ENCODE data around the gene FGFR4.

DNA sequence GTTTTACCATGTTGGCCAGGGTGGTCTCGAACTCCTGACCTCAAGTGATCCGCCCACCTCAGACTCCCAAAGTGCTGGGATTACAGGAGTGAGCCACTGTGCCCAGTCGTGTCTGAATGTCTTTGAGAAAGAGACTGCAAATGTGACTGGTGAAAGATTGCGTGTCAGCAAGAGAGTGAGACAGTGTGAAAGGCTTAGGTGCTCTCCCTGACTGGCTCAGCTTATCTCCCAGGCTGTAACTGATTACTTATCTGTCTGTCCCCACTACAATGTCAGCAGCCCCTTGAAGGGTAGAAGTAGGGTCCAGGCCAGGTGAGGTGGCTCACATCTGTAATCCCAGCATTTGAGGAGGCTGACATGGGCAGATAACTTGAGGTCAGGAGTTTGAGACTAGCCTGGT lies 3.4 kb upstream of the FGFR4 start:
- TF ChIP-seq, protein P1, sequence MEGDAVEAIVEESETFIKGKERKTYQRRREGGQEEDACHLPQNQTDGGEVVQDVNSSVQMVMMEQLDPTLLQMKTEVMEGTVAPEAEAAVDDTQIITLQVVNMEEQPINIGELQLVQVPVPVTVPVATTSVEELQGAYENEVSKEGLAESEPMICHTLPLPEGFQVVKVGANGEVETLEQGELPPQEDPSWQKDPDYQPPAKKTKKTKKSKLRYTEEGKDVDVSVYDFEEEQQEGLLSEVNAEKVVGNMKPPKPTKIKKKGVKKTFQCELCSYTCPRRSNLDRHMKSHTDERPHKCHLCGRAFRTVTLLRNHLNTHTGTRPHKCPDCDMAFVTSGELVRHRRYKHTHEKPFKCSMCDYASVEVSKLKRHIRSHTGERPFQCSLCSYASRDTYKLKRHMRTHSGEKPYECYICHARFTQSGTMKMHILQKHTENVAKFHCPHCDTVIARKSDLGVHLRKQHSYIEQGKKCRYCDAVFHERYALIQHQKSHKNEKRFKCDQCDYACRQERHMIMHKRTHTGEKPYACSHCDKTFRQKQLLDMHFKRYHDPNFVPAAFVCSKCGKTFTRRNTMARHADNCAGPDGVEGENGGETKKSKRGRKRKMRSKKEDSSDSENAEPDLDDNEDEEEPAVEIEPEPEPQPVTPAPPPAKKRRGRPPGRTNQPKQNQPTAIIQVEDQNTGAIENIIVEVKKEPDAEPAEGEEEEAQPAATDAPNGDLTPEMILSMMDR (IDR thresholded peaks at IDR 0.05; ENCODE audit: borderline replicate concordance, extremely low read depth, low read length, poor library complexity, severe bottlenecking): no peak
- TF ChIP-seq EZH2 (IDR thresholded peaks at IDR 0.05; ENCODE audit: borderline replicate concordance, low read depth, low read length, severe bottlenecking): no peak
